Calu3 (cell line): ENCODE measurements around the gene SEC63. TPM values are rescaled to one million over a fixed set of nuclear protein-coding genes. Genes with fewer than 3 reads are reported as not detected.

Experiments used
- BruUV-seq: library from RNA; stranded (reverse); fragments of 400-500 nt; replicated peaks from 2 replicates; lab custom pipeline; 2021; lab: Mats Ljungman, UMichigan
- CTCF ChIA-PET: fragments of 300-600 bp; sonication (Branson Sonifier 250); formaldehyde crosslinking; loops from one replicate; lab custom pipeline; 2022; ENCODE audit warnings: antibody characterized with exemption; lab: Charles Lee
- DNase-seq: peaks from one replicate; pipeline ENCODE4 v3.0.0; 2022
- H3K27ac Mint-ChIP-seq: one replicate; pipeline ENCODE4 v1.8.0; 2022; ENCODE audit warnings: mixed read lengths; ENCODE audit not compliant: unreplicated experiment
- H3K27me3 Mint-ChIP-seq: one replicate; pipeline ENCODE4 v1.8.0; 2022; ENCODE audit warnings: mixed read lengths; ENCODE audit not compliant: unreplicated experiment
- H3K36me3 Mint-ChIP-seq: one replicate; pipeline ENCODE4 v1.8.0; 2022; ENCODE audit warnings: mild to moderate bottlenecking, moderate library complexity, mixed read lengths; ENCODE audit not compliant: insufficient read depth, unreplicated experiment
- H3K4me1 Mint-ChIP-seq: one replicate; pipeline ENCODE4 v1.8.0; 2022; ENCODE audit warnings: mild to moderate bottlenecking, low read depth, mixed read lengths; ENCODE audit not compliant: unreplicated experiment
- H3K4me3 Mint-ChIP-seq: one replicate; pipeline ENCODE4 v1.8.0; 2022; ENCODE audit warnings: mild to moderate bottlenecking, low read depth, moderate library complexity, mixed read lengths; ENCODE audit not compliant: unreplicated experiment
- H3K9me3 Mint-ChIP-seq: one replicate; pipeline ENCODE4 v1.8.0; 2022; ENCODE audit warnings: low read depth, mixed read lengths; ENCODE audit not compliant: unreplicated experiment
- intact Hi-C: fragments of 100-400 bp; cut with micrococcal nuclease; formaldehyde crosslinking; loops from one replicate; pipeline ENCODE4 v1.10.0; 2022; ENCODE audit not compliant: unreplicated experiment
- total RNA-seq: library from RNA; stranded (reverse); gene quantifications from 2 replicates; pipeline ENCODE4 v1.2.3, GENCODE V29; 2022
- TF ChIP-seq, protein P1 (sequence below): fragments of 200-600 bp; IDR thresholded peaks from one replicate; pipeline ENCODE4 v1.8.0; 2022; ENCODE audit warnings: antibody characterized with exemption; ENCODE audit not compliant: unreplicated experiment

Gene SEC63
- total RNA-seq, 1 experiment from 2014 or later: 135 TPM

DNA sequence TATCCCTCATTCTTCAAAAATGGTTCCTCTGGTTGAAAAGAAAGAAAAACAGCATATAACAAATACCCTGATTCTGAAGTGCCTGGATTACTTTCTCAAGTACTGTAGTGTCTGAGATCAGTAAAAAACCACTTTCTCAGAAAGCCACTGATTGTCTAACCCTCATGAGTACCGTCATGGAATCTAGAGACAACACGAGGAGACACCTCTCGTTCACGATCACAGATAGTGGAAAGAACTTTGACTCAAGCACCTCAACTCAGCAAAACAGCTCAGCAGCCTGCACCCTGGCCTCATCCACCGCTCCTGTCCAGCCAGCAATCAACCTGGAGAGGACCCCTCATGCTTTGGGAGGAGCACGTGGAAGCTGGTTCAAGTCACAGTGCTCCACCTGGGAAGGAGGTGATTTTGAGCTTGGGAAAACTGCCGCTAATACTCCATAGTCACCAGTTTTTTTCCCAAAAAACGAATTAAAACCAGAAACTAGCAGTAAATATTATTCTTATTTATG lies 134.9 kb downstream of the SEC63 start:
- intact Hi-C loops: no loop called here
- no peaks in the 10 kb centered on the region for H3K9me3 Mint-ChIP-seq
- DNase-seq: no peak
- no peak overlapping the region for H3K4me3 Mint-ChIP-seq
- TF ChIP-seq, protein P1, sequence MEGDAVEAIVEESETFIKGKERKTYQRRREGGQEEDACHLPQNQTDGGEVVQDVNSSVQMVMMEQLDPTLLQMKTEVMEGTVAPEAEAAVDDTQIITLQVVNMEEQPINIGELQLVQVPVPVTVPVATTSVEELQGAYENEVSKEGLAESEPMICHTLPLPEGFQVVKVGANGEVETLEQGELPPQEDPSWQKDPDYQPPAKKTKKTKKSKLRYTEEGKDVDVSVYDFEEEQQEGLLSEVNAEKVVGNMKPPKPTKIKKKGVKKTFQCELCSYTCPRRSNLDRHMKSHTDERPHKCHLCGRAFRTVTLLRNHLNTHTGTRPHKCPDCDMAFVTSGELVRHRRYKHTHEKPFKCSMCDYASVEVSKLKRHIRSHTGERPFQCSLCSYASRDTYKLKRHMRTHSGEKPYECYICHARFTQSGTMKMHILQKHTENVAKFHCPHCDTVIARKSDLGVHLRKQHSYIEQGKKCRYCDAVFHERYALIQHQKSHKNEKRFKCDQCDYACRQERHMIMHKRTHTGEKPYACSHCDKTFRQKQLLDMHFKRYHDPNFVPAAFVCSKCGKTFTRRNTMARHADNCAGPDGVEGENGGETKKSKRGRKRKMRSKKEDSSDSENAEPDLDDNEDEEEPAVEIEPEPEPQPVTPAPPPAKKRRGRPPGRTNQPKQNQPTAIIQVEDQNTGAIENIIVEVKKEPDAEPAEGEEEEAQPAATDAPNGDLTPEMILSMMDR: no peak
- peaks cover 7% of the 10 kb centered on the region for H3K36me3 Mint-ChIP-seq
- BruUV-seq: no TSS peak
- CTCF ChIA-PET: interaction anchor here (0.6 to 1.1 kb wide), 2 partner anchors 44 to 335 kb away, joined by 4 to 5 read pairs; no protein-coding TSS in a partner anchor
- H3K27ac Mint-ChIP-seq: no peak overlapping the region
- H3K4me1 Mint-ChIP-seq: peaks cover 52% of the 10 kb centered on the region
- H3K27me3 Mint-ChIP-seq: no peaks in the 10 kb centered on the region

DNA sequence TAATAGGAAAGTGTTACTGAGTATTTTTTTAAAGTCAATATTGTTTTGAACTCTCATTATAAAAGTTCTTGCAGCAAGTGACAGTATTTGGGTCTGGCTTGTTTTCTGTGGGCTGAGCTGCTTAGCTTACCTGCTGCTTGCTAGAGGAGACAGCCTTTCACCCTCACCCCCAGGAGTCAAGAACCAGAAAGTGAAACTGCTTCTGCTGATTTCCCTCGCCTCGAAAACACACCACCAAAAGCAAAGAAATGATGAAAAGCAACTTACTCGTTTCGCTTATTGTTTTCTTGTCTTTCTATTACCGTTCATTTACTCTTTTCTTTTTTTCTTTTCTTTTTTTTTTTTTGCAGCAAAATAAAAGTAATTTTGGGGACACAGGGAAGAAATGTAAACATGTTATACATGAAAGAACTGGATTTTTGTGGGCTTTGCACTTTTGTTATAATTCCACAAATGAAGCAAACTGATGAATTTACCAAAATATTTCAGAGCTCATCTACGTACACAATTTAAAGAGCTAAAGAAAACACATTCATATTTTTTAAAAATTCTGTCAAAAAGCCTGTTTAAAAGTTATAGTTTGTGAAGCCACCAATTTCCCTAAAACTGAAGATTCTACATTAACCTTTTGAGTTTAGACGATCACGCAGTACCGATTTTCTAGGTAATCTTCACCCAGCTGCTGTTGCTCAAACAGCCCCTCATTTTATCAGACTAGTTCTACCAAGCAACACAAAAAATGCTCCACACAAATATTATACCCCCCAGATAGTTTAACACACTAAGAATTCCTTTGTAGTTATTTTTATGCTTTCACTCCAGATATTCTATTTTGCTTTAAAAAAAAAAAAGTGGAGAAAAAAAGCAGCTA lies 135.6 kb downstream of the SEC63 start:
- peaks cover 10% of the 10 kb centered on the region for H3K36me3 Mint-ChIP-seq
- CTCF ChIA-PET: interaction anchor here (0.6 to 1.1 kb wide), 3 partner anchors 45 to 335 kb away, joined by 4 to 8 read pairs (median 5); no protein-coding TSS in a partner anchor
- intact Hi-C loops: no loop called here
- no peaks in the 10 kb centered on the region for H3K9me3 Mint-ChIP-seq
- BruUV-seq: no TSS peak
- no peak overlapping the region for H3K27ac Mint-ChIP-seq
- TF ChIP-seq, protein P1: no peak
- H3K4me3 Mint-ChIP-seq: no peak overlapping the region
- no peak for DNase-seq
- no peaks in the 10 kb centered on the region for H3K27me3 Mint-ChIP-seq
- peaks cover 59% of the 10 kb centered on the region for H3K4me1 Mint-ChIP-seq

DNA sequence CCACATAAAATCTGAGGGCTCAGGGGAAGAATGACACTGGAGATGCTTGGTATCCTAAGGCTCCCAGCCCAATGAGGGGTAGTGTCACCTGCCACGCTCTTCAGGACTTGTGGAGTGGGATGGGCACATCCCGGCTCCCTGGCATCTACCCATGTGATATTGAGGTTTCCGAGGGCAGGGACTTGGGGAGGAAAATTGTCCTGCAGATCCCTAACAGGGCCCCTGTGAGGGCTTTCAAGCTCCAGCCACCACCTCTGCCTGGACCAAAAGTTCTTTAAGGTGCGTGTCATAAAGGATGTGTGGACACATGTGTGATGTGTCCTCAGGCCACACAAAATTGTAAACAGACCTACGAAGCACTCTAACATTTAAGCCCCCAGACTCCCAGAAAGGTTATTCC lies 136.4 kb downstream of the SEC63 start:
- no TSS peak for BruUV-seq
- CTCF ChIA-PET: interaction anchor here (0.6 to 1.0 kb wide), 2 partner anchors 13 to 104 kb away, joined by 3 to 8 read pairs; no protein-coding TSS in a partner anchor
- no peaks in the 10 kb centered on the region for H3K27me3 Mint-ChIP-seq
- H3K4me3 Mint-ChIP-seq: no peak overlapping the region
- no peaks in the 10 kb centered on the region for H3K9me3 Mint-ChIP-seq
- TF ChIP-seq, protein P1: no peak
- no peak overlapping the region for H3K27ac Mint-ChIP-seq
- peaks cover 10% of the 10 kb centered on the region for H3K36me3 Mint-ChIP-seq
- H3K4me1 Mint-ChIP-seq: peaks cover 67% of the 10 kb centered on the region
- intact Hi-C loops: no loop called here
- DNase-seq: no peak

DNA sequence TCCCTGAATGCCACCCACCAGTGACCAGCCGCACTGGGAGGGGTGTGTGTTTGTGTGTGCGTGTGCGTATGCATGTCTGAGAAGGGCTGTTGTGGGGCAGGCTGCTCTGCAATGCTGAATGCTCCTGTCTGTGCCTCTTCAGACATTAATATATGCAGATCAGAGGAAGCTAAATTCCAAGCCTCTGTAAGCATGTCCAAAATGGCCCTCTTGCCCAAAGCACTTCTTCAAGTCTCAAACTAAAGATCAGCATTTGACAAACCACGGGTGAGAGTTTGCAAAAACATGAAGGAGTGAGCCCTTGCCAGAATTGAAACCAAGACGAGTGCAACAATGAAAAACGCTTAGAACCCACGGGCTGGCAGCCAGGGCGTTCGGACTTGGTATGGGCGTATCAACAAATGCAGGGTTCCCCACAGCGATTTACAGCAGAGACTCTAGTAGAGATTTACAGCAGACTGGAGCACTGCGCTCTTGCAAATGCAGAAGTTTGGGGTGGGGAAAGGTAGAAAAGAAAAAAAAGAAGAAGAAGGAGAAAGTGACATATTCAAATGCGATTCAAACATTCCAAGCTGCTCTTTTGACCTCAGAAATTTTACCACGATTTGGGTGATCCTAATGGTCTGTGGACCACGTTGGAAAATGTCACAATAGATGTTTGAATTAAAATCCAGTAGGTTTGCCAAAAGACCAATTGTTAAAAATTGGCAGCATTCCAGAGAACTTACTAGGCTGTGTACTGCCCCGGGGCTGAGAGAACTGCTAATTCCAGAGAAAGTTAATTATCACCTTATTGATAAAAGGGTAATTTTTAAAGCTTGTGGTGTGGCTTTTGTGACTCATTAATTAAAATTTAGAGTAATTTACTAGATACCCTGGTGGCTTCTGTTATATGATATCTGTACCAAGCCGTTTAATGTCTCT lies 137.4 kb downstream of the SEC63 start:
- H3K4me3 Mint-ChIP-seq: peak overlapping the region; percentile 45
- no peak overlapping the region for H3K27ac Mint-ChIP-seq
- peak; percentile 28 for DNase-seq
- peaks cover 77% of the 10 kb centered on the region for H3K4me1 Mint-ChIP-seq
- intact Hi-C loops: no loop called here
- H3K9me3 Mint-ChIP-seq: no peaks in the 10 kb centered on the region
- peaks cover 10% of the 10 kb centered on the region for H3K36me3 Mint-ChIP-seq
- TF ChIP-seq, protein P1: no peak
- CTCF ChIA-PET: interaction anchor here (0.6 kb wide), 2 partner anchors 54 to 188 kb away, joined by 3 to 5 read pairs; no protein-coding TSS in a partner anchor
- BruUV-seq: no TSS peak
- no peaks in the 10 kb centered on the region for H3K27me3 Mint-ChIP-seq
